ENCODE results near the gene CELF2. TPM values are rescaled to one million over a fixed set of nuclear protein-coding genes. Genes with fewer than 3 reads are reported as not detected.

Gene CELF2
- total RNA-seq, 4 donors from 2014 or later = 8.7 to 28.6 (median 22.9) TPM

- Histone ChIP-seq H3K4me1 (peaks cover 39% of the 10 kb centered on the region), H3K36me3 (no peaks in the 10 kb centered on the region), H3K27me3 (peaks cover 3% of the 10 kb centered on the region), H3K4me3 (no peak overlapping the region), H3K9me3 (no peaks in the 10 kb centered on the region), H3K27ac (peak overlapping the region; percentile 22)
- DNase-seq (ENCODE audit: low spot score in 2 of 2) = no peak
- 80% methylated on average over 8 of the region's 8 CpGs for WGBS
- TF ChIP-seq POLR2A (IDR thresholded peaks at IDR 0.05) = no peak
- TF ChIP-seq POLR2AphosphoS5 (IDR thresholded peaks at IDR 0.05) = no peak
- TF ChIP-seq CTCF (IDR thresholded peaks at IDR 0.05) = no peak
- no peak for TF ChIP-seq EP300 (IDR thresholded peaks at IDR 0.05)
Measured at GRCh38 chr10:11161096-11161495, 143.4 kb downstream of the CELF2 start.

- Histone ChIP-seq H3K27ac (peak overlapping the region; percentile 88), H3K36me3 (no peaks in the 10 kb centered on the region), H3K4me3 (no peak overlapping the region), H3K4me1 (peaks cover 42% of the 10 kb centered on the region), H3K9me3 (no peaks in the 10 kb centered on the region), H3K27me3 (peaks cover 3% of the 10 kb centered on the region)
- 94% methylated on average over 10 of the region's 10 CpGs for WGBS
- DNase-seq (ENCODE audit: low spot score in 2 of 2) = no peak
- TF ChIP-seq POLR2A (IDR thresholded peaks at IDR 0.05) (no peak), POLR2AphosphoS5 (IDR thresholded peaks at IDR 0.05) (no peak), CTCF (IDR thresholded peaks at IDR 0.05) (no peak), EP300 (IDR thresholded peaks at IDR 0.05) (no peak)
Measured at GRCh38 chr10:11161910-11162309, 144.2 kb downstream of the CELF2 start.

DNA sequence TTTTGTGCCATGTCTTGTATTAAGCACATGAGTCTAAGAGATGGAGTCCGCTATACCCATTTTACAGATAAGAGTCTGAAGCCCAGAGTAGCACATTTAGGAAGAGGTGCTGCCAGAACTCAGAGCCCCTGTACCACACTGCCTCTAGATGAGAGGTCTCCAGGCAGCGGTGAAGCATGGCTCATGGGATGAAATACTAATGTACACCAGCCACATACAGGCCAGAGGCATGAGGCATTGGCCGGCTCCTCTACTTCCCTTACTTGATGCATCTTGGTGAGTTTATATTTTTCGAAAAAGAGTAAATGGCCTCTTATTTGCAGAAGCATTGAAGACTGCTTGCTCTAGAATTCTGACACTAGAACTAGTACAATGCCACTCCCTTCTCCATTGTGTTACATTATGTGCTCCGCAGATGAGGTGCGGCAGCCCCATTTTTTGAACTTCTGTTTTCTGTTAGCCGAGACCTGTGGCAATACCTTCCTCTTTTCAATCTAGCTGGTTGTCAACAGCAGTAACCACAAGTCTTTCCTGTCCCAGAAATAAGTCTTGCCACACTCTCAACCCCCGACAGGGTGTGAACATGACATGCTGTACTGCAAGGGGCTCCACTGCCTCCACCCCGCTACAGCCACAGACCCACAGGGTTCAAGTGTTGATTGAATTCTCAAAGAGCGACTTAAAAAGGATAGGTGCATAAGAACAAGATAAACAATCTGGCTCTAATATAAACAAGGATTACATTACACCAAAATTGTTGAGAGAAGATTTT is 145.3 kb downstream of the CELF2 start:
- peaks cover 42% of the 10 kb centered on the region for H3K4me1 ChIP-seq
- peak in 1 of 2 donors; percentile 79 for DNase-seq (ENCODE audit: low spot score in 2 of 2)
- H3K9me3 ChIP-seq = no peaks in the 10 kb centered on the region
- peaks cover 3% of the 10 kb centered on the region for H3K27me3 ChIP-seq
- WGBS = 78% methylated on average over 10 of the region's 10 CpGs
- no peak for TF ChIP-seq POLR2A (IDR thresholded peaks at IDR 0.05)
- no peak for TF ChIP-seq CTCF (IDR thresholded peaks at IDR 0.05)
- no peak for TF ChIP-seq EP300 (IDR thresholded peaks at IDR 0.05)
- TF ChIP-seq POLR2AphosphoS5 (IDR thresholded peaks at IDR 0.05) = peak in 2 of 3 donors; percentile 44 to 71
- peak overlapping the region; percentile 88 for H3K27ac ChIP-seq
- peaks cover 3% of the 10 kb centered on the region for H3K36me3 ChIP-seq
- no peak overlapping the region for H3K4me3 ChIP-seq

DNA sequence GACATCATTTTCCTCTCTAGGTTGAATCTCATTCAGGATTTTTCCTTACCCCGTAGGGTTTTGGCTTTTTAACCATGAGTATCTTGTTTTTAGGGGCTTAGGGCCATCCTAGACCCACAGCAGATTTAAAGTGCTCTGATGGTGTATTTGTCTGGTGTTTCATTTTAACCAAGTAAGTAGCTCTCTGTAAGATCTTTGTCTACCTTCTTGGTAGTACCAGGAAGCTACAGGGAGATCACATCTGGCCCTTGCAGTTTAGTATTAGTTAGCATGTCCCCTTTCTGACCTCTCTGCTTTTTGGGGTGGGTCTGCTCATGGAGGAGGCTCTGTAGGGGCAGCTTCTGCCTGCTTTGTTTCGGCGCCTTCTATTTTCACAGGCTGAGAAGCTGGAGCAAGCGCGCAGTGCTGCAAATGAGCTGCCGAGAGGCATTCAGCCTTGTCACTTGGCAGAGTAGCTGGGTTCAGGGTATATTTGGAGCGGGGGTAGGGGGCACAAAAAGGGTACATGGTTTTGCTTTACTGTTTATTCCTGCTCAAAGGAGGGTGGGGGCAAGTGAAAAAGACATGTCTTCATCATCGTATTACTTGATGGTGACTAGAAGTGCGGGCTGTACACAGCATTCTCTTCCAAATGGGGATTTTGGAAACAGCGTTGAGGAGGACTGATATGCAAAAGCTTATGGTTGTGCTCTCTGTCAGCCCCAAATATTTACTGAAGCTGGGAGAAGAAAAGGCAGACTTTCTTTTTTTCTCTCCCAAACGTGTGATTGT is 146.3 kb downstream of the CELF2 start:
- Histone ChIP-seq H3K36me3 (peaks cover 3% of the 10 kb centered on the region), H3K9me3 (no peaks in the 10 kb centered on the region), H3K4me3 (peak overlapping the region; percentile 59), H3K27me3 (peaks cover 3% of the 10 kb centered on the region), H3K4me1 (peaks cover 42% of the 10 kb centered on the region), H3K27ac (peak overlapping the region; percentile 88)
- no peak for TF ChIP-seq POLR2A (IDR thresholded peaks at IDR 0.05)
- no peak for TF ChIP-seq POLR2AphosphoS5 (IDR thresholded peaks at IDR 0.05)
- TF ChIP-seq EP300 (IDR thresholded peaks at IDR 0.05) = no peak
- TF ChIP-seq CTCF (IDR thresholded peaks at IDR 0.05) = no peak
- no peak for DNase-seq (ENCODE audit: low spot score in 2 of 2)
- WGBS = 44% methylated on average over 11 of the region's 11 CpGs

DNA sequence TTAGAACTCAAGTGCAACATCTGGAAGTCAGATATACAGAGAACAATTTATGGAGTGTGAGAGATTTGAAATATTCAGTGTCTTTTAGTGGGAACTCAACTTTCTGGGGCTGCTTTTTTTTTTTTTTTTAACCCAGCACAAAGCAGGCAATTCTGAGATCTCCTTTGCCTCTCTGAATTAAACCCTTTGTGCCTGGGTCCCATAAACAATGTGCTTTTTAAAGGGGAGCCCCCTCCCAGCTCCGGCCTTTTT is 146.8 kb downstream of the CELF2 start:
- 0% methylated on average over 1 of the region's 1 CpG for WGBS
- DNase-seq (ENCODE audit: low spot score in 2 of 2) = no peak
- Histone ChIP-seq H3K36me3 (peaks cover 3% of the 10 kb centered on the region), H3K27me3 (peaks cover 3% of the 10 kb centered on the region), H3K4me1 (peaks cover 42% of the 10 kb centered on the region), H3K4me3 (peak overlapping the region; percentile 59), H3K27ac (peak overlapping the region; percentile 88), H3K9me3 (no peaks in the 10 kb centered on the region)
- TF ChIP-seq POLR2A (IDR thresholded peaks at IDR 0.05) (no peak), CTCF (IDR thresholded peaks at IDR 0.05) (no peak), EP300 (IDR thresholded peaks at IDR 0.05) (no peak), POLR2AphosphoS5 (IDR thresholded peaks at IDR 0.05) (no peak)

All from suprapubic skin (tissue), 4 donors.